H1 (cell line): ENCODE data around the gene YEATS4. TPM values are rescaled to one million over a fixed set of nuclear protein-coding genes. Genes with fewer than 3 reads are reported as not detected.

Source experiments
- SIX5 ChIP-seq: IDR thresholded peaks from 2 replicates; pipeline ENCODE4 v1.6.1; 2011; ENCODE audit warnings: mild to moderate bottlenecking, low read depth, low read length
- polyA plus RNA-seq, 7 experiments: library from polyadenylated mRNA; depleted of rRNA in 3 of 7; stranded (reverse) in 5 of 7; unstranded in 2 of 7; fragments of >200 nt in 5 of 7; fragments of 200-250 nt in 2 of 7; gene quantifications; 1 replicate in 5 of 7; 2 replicates in 1 of 7; 4 replicates in 1 of 7; pipeline versions ENCODE4 v1.2.1 to v1.2.3, GENCODE V29; 2011 to 2013; ENCODE audit warnings: missing spikeins in 2 of 7, mixed read lengths in 2 of 7
- small RNA-seq: library from polyadenylated mRNA; stranded (forward); fragments of <200 nt; extraction: miRNeasy Mini kit (QIAGEN cat#:217004); gene quantifications from one replicate; pipeline ENCODE3, GENCODE V24; 2013; ENCODE audit not compliant: insufficient read depth
- total RNA-seq: library from RNA; stranded (reverse); fragmentation: NEBNext Ultra II Directional; extraction: Animal tissue kit (Norgen Biotek cat#: 25700); gene quantifications from 2 replicates; pipeline ENCODE4 v1.2.1, GENCODE V29; 2021

Gene YEATS4
- total and polyA plus RNA-seq, 2 of the 8 experiments (the other 6 are each of a cell fraction or from before 2014, with no cell fraction given): 25.7 to 32.5 TPM

DNA sequence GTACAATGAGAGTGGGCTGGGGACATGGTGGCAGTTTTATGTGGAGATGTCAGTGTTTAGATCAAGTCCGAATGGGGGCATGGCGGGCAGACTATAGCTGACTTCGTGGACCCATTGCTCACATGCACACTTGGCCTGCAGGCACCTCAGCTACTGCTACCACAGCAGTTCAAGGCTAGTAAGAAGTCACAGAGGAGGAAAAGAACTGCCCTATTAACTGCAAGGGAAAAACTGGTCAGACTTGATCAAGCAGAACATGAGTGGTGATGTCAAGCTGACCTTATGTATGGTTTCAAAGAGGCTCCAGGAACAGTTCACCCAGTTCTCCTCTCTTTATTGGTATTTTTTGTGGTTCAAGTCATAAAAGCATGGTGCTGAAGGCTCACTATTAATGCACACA, 80.5 kb downstream of the YEATS4 start (continued):
- no peak for TF ChIP-seq SIX5

Small RNA genes within 50 kb of the gene (small RNA-seq; reads per million reads assigned to genes)
- gene RN7SL804P: not detected

Other genes with a start within 250 kb of the YEATS4 start
- gene CPSF6, start 120.2 kb upstream of the YEATS4 start, total RNA-seq: 156 and 167 TPM in 2 replicates
- 92.7 and 98.7 TPM in 2 replicates for gene CPSF6, start 120.2 kb upstream of the YEATS4 start, polyA plus RNA-seq (2011; rRNA removed)
- 0.34 TPM in 1 of 2 replicates, not detected in the other for gene LYZ, start 11.4 kb upstream of the YEATS4 start, total RNA-seq
- not detected in 2 replicates for gene LYZ, start 11.4 kb upstream of the YEATS4 start, polyA plus RNA-seq (2011; rRNA removed)
- gene FRS2, start 110.6 kb downstream of the YEATS4 start, total RNA-seq: 27.8 and 35.8 TPM in 2 replicates
- 5.4 and 10.3 TPM in 2 replicates for gene FRS2, start 110.6 kb downstream of the YEATS4 start, polyA plus RNA-seq (2011; rRNA removed)
- gene CCT2, start 225.7 kb downstream of the YEATS4 start, total RNA-seq: 409 and 419 TPM in 2 replicates
- 153 and 244 TPM in 2 replicates for gene CCT2, start 225.7 kb downstream of the YEATS4 start, polyA plus RNA-seq (2011; rRNA removed)